Fibroblast of pulmonary artery (primary cell): Measurements from ENCODE around the gene HOXB3.
"Not testable (repeated sequence)": the region's sequence is repeated elsewhere in the genome, so short reads cannot be mapped to it uniquely, and the experiment has no call there.

Source experiments
- DNase-seq: peaks from one replicate; pipeline ENCODE4 v3.0.0-alpha.2; 2010; ENCODE audit warnings: low read depth
- H3K4me3 ChIP-seq: replicated peaks from 2 replicates; pipeline ENCODE4 v1.5.1; 2011; ENCODE audit warnings: low read depth, mild to moderate bottlenecking, control low read depth, low read length, moderate library complexity
- TF ChIP-seq, protein P1 (sequence below): IDR thresholded peaks from 2 replicates; pipeline ENCODE4 v1.5.1; 2011; ENCODE audit warnings: mild to moderate bottlenecking, control low read depth, low read length, inconsistent platforms; ENCODE audit errors: missing control alignments

Gene HOXB3

DNA sequence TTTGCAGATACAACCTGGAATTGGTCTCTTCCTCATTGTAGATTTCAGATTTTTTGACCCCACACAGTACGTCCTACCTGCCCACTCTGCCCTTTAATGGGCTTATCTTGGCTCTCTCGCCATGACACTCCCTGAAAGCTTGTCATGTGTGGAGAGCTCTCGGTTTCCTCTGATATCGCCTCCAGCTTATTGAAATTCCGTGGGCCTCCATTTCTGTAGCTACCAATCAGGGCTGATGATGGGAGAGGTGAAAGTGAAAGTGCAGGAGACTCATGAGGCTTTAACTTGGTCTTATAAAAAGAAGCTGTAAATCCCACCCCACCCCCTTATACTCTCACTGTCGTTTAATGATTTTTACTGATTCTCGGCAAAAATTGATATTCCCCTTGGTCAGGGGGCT lies 76.9 kb downstream of the HOXB3 start:
- DNase-seq, result no peak
- TF ChIP-seq, protein P1, sequence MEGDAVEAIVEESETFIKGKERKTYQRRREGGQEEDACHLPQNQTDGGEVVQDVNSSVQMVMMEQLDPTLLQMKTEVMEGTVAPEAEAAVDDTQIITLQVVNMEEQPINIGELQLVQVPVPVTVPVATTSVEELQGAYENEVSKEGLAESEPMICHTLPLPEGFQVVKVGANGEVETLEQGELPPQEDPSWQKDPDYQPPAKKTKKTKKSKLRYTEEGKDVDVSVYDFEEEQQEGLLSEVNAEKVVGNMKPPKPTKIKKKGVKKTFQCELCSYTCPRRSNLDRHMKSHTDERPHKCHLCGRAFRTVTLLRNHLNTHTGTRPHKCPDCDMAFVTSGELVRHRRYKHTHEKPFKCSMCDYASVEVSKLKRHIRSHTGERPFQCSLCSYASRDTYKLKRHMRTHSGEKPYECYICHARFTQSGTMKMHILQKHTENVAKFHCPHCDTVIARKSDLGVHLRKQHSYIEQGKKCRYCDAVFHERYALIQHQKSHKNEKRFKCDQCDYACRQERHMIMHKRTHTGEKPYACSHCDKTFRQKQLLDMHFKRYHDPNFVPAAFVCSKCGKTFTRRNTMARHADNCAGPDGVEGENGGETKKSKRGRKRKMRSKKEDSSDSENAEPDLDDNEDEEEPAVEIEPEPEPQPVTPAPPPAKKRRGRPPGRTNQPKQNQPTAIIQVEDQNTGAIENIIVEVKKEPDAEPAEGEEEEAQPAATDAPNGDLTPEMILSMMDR, result no peak
- no peak overlapping the region for H3K4me3 ChIP-seq

DNA sequence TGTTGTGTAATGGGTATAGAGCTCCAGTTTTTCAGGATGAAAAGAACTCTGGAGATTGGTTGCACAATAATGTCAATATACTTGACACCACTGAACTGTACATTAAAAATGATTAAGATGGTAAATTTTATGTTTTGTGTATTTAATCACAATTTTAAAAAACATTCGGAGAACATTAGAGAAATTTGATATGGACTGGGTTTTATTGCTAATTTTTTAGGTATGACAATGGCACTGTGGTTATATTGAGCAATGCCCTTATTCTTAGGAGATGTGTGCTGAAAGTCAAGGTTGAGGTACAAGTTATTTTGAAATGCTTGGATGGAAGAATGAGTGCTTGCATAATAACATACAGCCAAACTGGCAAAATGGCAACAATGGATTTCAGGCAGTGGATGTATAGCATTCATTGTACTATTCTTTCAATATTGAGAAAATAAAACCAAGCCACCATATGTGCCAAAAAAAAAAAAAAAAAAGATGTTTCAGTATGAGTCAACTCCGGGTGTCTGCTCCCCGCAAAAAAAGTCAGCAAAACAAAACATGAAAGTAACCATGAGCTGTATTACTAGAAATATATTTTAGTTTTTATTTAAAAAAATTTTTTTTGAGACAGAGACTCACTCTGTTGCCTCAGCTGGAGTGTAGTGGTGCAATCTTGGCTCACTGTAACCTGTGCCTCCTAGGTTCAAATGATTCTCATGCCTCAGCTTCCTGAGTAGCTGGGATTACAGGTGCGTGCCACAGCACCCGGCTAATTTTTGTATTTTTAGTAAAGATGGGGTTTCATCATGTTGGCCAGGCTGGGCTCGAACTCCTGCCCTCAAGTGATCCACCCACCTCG lies 79.1 kb downstream of the HOXB3 start:
- TF ChIP-seq, protein P1, result no peak
- DNase-seq, result peak; percentile 90

DNA sequence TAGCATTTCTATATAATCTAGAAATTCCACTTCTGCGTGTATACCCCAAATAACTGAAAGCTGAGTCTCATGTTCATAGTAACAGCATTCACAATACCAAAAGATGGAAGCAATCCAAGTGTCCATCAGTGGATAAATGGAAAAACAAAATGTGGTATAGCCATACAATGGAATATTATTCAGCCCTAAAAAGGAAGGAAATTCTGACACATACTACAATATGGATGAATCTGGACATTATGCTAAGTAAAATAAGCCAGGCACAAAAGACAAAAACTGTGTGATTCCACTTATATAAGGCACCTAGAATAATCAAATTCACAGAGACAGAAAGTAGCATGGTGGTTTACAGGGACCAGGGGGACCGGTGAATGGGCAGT lies 79.7 kb downstream of the HOXB3 start:
- no peak for DNase-seq
- TF ChIP-seq, protein P1, result no peak
- no peak overlapping the region for H3K4me3 ChIP-seq

More for the DNA sequence above, 79.1 kb downstream of the HOXB3 start:
- H3K4me3 ChIP-seq, result no peak overlapping the region

DNA sequence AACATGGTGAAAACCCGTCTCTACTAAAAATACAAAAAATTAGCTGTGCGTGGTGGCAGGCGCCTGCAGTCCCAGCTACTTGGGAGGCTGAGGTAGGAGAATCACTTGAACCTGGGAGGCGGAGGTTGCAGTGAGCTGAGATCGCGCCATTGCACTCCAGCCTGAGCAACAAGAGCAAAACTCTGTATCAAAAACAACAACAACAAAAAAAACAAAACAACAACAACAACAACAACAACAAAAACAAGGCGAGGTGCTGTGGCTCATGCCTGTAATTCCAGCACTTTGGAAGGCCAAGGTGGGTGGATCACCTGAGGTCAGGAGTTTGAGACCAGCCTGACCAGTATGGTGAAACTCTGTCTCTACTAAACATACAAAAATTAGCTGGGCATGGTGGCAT lies 80.3 kb downstream of the HOXB3 start:
- DNase-seq, H3K4me3 ChIP-seq: not testable (repeated sequence)

DNA sequence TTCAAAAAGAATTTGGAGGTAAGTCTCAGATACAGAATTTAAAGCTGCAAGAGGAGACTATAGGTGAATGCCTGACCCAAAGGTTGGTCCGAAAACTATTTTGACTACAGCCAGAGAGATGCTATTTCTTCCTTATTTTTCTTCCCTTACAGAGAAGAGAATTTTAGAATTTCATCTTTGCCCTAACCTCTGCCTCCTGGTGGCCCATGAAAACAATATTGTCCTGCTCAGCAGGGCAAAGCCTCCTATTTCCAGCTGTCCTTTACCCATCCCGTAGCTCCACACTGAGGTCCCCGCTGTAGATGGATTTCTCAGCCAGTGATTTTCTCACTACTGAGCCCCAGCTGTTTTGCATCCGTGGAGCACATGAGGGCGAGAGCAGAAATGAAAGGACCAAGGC lies 83.8 kb downstream of the HOXB3 start:
- TF ChIP-seq, protein P1, result peak; percentile 14
- no peak overlapping the region for H3K4me3 ChIP-seq
- no peak for DNase-seq

DNA sequence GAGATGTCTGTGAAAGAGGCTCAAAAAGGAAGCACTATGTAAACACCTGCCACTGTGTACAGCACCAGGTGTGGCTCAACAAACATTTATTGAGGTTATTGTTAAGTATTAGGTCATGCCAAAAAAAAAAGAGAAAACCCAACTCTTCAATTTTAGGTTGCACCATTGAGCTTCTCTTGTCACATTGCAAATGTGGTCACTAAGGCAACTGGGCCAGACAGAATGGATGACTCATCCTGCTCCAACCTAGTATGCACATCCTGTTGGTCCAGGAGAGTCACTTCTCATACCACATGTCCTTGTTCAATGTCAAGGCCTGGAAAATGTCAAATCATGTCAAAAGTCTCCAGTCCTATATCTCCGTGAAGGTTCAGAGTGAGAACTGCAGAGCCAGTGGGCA lies 84.3 kb downstream of the HOXB3 start:
- DNase-seq, result peak; percentile 92
- TF ChIP-seq, protein P1, result no peak
- H3K4me3 ChIP-seq, result no peak overlapping the region

DNA sequence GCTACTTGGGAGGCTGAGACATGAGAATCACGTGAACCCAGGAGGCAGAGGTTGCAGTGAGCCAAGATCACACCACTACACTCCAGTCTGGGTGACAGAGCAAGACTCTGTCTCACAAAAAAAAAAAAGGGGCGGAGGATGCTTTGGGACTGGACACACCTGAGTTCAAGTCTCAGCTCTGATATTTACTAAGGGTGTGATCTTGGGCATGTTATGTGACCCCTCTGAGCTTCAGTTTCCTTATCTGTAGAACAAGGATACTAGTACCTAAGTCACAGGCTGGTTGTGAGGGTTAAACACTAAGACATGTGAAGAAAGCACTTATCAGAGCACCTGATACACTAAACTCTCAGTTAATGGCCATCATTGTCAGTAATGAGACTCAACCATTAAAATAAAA lies 85.1 kb downstream of the HOXB3 start:
- no peak overlapping the region for H3K4me3 ChIP-seq
- TF ChIP-seq, protein P1, result no peak
- DNase-seq, result no peak
